Gastroesophageal sphincter (tissue), 3 donors: ENCODE results near the gene PRIMPOL.

Experiments used
- POLR2A ChIP-seq, 2 donors: fragments of 450-650 bp; IDR thresholded peaks; one replicate each; pipeline ENCODE4 v1.6.1; 2017; ENCODE audit warnings: antibody characterized with exemption in 2 of 2, mild to moderate bottlenecking in 2 of 2, moderate library complexity in 1 of 2
- POLR2AphosphoS5 ChIP-seq: sonication (generic); formaldehyde crosslinking; IDR thresholded peaks from one replicate; pipeline ENCODE4 v1.6.1; 2017; ENCODE audit warnings: antibody characterized with exemption
- TF ChIP-seq, protein P1 (sequence below), 4 experiments: fragments of 200-600 bp in 2 of 4; fragments of 450-650 bp in 2 of 4; sonication (generic) in 1 of 4; IDR thresholded peaks; one replicate each; pipeline ENCODE4 v1.5.1; 2017 to 2019; ENCODE audit warnings: antibody characterized with exemption in 4 of 4, mild to moderate bottlenecking in 2 of 4, moderate library complexity in 2 of 4

DNA sequence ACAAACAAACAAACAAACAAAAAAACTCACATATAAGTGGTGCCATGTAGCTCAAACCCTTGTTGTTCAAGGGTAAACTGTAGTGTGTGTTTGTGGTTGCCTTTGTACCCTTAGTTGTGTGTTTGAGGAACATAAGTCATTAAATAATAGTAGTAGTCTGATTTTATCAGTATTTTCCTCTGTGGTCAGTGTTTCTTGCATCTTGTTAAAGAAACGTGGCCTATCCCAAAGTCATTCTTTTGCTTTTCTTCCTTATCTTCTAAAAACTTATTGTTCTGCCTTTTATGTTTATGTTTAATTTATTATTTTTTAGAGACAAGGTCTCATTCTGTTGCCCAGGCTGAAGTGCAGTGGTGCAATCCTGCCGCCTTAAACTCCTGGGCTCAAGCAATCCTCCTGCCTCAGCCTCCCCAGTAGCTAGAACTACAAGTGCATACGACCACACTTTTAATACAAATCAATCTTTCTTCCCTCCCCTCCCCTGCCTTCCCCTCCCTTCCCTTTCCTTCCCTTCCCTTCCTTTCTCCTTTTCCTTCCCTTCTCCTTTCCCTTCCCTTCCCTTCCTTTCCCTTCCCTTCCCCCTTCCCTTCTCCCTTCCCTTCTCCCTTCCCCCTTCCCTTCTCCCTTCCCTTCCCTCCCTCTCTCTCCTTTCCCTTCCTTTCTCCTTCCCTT lies 26.4 kb downstream of the PRIMPOL start:
- TF ChIP-seq POLR2AphosphoS5 (no peak), POLR2A (IDR thresholded peaks at IDR 0.05) (no peak)
- TF ChIP-seq, protein P1, sequence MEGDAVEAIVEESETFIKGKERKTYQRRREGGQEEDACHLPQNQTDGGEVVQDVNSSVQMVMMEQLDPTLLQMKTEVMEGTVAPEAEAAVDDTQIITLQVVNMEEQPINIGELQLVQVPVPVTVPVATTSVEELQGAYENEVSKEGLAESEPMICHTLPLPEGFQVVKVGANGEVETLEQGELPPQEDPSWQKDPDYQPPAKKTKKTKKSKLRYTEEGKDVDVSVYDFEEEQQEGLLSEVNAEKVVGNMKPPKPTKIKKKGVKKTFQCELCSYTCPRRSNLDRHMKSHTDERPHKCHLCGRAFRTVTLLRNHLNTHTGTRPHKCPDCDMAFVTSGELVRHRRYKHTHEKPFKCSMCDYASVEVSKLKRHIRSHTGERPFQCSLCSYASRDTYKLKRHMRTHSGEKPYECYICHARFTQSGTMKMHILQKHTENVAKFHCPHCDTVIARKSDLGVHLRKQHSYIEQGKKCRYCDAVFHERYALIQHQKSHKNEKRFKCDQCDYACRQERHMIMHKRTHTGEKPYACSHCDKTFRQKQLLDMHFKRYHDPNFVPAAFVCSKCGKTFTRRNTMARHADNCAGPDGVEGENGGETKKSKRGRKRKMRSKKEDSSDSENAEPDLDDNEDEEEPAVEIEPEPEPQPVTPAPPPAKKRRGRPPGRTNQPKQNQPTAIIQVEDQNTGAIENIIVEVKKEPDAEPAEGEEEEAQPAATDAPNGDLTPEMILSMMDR (IDR thresholded peaks at IDR 0.05) = no peak
